HepG2 (cell line): ENCODE results near the gene ADIPOR1. TPM values are rescaled to one million over a fixed set of nuclear protein-coding genes. Genes with fewer than 3 reads are reported as not detected.

ENCODE experiments used
- ATAC-seq: fragments of 200-7000 bp; cut with Tn5 transposase; 3 replicates; pipeline ENCODE4 v1.9.1; 2020; ENCODE audit warnings: mild to moderate bottlenecking, moderate library complexity
- BruUV-seq: library from RNA; stranded (reverse); fragments of 400-500 nt; replicated peaks from 2 replicates; lab custom pipeline; 2021; lab: Mats Ljungman, UMichigan
- CTCF ChIA-PET: fragments of 300-600 bp; formaldehyde crosslinking; extraction: SDS; loops from one replicate; lab custom pipeline; 2021; ENCODE audit warnings: low total read pairs, inconsistent platforms, low intra/inter-chr PET ratio; lab: Yijun Ruan, JAX
- POLR2A ChIA-PET: fragments of 350-600 bp; sonication (Branson Sonifier 250); formaldehyde crosslinking; loops from one replicate; lab custom pipeline; 2020; ENCODE audit warnings: antibody characterized with exemption, inconsistent platforms; lab: Yijun Ruan, JAX
- DNase-seq: peaks from one replicate; pipeline ENCODE4 v3.0.0-alpha.2; 2015; ENCODE audit warnings: low spot score
- FAIRE-seq: peaks from 3 replicates; lab custom pipeline; 2011; peaks lifted over from hg19 to GRCh38; lab: Jason Lieb, UNC
- H2AFZ ChIP-seq: one replicate; pipeline ENCODE4 v1.6.1; 2011; ENCODE audit warnings: low read length, inconsistent platforms
- H3K27ac ChIP-seq: fragments of 300-600 bp; 3 replicates; pipeline ENCODE4 v1.8.0; 2011; ENCODE audit warnings: mixed run types, mild to moderate bottlenecking, mixed read lengths, low read length, inconsistent platforms; ENCODE audit not compliant: insufficient read depth; ENCODE audit errors: extremely low read length
- H3K27me3 ChIP-seq, 2 experiments: fragments of 200-600 bp in 1 of 2; 2 replicates in 1 of 2; 3 replicates in 1 of 2; pipeline versions ENCODE4 v1.6.0 to v1.8.0; 2011; ENCODE audit warnings: low read length in 2 of 2, mild to moderate bottlenecking in 2 of 2, moderate library complexity in 2 of 2, inconsistent platforms in 1 of 2; ENCODE audit not compliant: insufficient read depth in 2 of 2, control insufficient read depth in 1 of 2
- H3K36me3 ChIP-seq, 2 experiments: fragments of 200-600 bp in 1 of 2; replicated peaks in 1 of 2; 2 replicates in 1 of 2; 3 replicates in 1 of 2; pipeline versions ENCODE4 v1.5.1 to v1.8.0; 2011; ENCODE audit warnings: low read length in 2 of 2, inconsistent platforms in 1 of 2; ENCODE audit not compliant: insufficient read depth in 2 of 2, control insufficient read depth in 1 of 2
- H3K4me1 ChIP-seq: 2 replicates; pipeline ENCODE4 v1.5.1; 2012; ENCODE audit warnings: low read length, inconsistent platforms; ENCODE audit not compliant: insufficient read depth
- H3K4me2 ChIP-seq: 2 replicates; pipeline ENCODE4 v1.6.0; 2011; ENCODE audit warnings: low read depth, low read length, inconsistent platforms
- H3K4me3 ChIP-seq, 3 experiments: fragments of 200-600 bp in 1 of 3; sonication (generic), shearing (Covaris generic) in 1 of 3; replicated peaks in 1 of 3; 2 replicates each; pipeline ENCODE4 v1.5.1; 2011 to 2016; ENCODE audit warnings: low read length in 3 of 3, inconsistent platforms in 2 of 3, low read depth in 2 of 3, mild to moderate bottlenecking in 2 of 3, control low read depth in 1 of 3, mixed read lengths in 1 of 3; ENCODE audit not compliant: insufficient read depth in 1 of 3
- H3K79me2 ChIP-seq: one replicate; pipeline ENCODE4 v1.6.1; 2011; ENCODE audit warnings: low read length, inconsistent platforms; ENCODE audit not compliant: insufficient read depth
- H3K9ac ChIP-seq: 2 replicates; pipeline ENCODE4 v1.6.0; 2011; ENCODE audit warnings: mild to moderate bottlenecking, low read depth, low read length, inconsistent platforms; ENCODE audit not compliant: insufficient read depth
- H3K9me3 ChIP-seq: 2 replicates; pipeline ENCODE4 v1.5.1; 2012; ENCODE audit warnings: mild to moderate bottlenecking, low read length
- H4K20me1 ChIP-seq: 2 replicates; pipeline ENCODE4 v1.6.0; 2011; ENCODE audit warnings: inconsistent platforms, mild to moderate bottlenecking, low read length, moderate library complexity; ENCODE audit not compliant: insufficient read depth
- CBX2 ChIP-seq, 2 experiments: fragments of 200-600 bp in 1 of 2; sonication (generic); formaldehyde crosslinking in 1 of 2; IDR thresholded peaks; 2 replicates each; pipeline versions ENCODE4 v1.7.0 to v1.8.1; 2018 to 2022; ENCODE audit warnings: low read depth in 2 of 2, low read length in 1 of 2, mild to moderate bottlenecking in 1 of 2, missing genetic modification reagents in 1 of 2
- CCDC6 ChIP-seq: sonication (generic); formaldehyde crosslinking; IDR thresholded peaks from 2 replicates; pipeline ENCODE4 v1.8.1; 2022; ENCODE audit warnings: mild to moderate bottlenecking, missing genetic modification reagents, moderate library complexity
- GPN1 ChIP-seq: sonication (generic); formaldehyde crosslinking; IDR thresholded peaks from 2 replicates; pipeline ENCODE4 v1.5.1; 2020; ENCODE audit warnings: missing genetic modification reagents, borderline replicate concordance
- HNRNPH1 ChIP-seq: fragments of 200-400 bp; formaldehyde crosslinking; optimal IDR thresholded peaks from 2 replicates; pipeline ENCODE3; 2017; ENCODE audit warnings: mild to moderate bottlenecking, low read depth, low read length
- KLF6 ChIP-seq: IDR thresholded peaks from 2 replicates; pipeline ENCODE4 v1.8.0; 2016; ENCODE audit warnings: missing biosample characterization, missing genetic modification reagents
- PRDM4 ChIP-seq: sonication (generic); formaldehyde crosslinking; IDR thresholded peaks from 2 replicates; pipeline ENCODE4 v1.9.0; 2021; ENCODE audit warnings: missing genetic modification reagents, borderline replicate concordance
- SMAD1 ChIP-seq: sonication (generic); formaldehyde crosslinking; IDR thresholded peaks from 2 replicates; pipeline ENCODE4 v1.4.0; 2020; ENCODE audit warnings: missing genetic modification reagents, low read depth, mild to moderate bottlenecking, borderline replicate concordance
- XBP1 ChIP-seq: sonication (generic); formaldehyde crosslinking; IDR thresholded peaks from 2 replicates; pipeline ENCODE4 v1.5.0; 2020; ENCODE audit warnings: missing genetic modification reagents
- ZEB1 ChIP-seq: IDR thresholded peaks from 2 replicates; pipeline ENCODE4 v1.6.1; 2012; ENCODE audit warnings: mild to moderate bottlenecking, low read depth, inconsistent platforms; ENCODE audit not compliant: insufficient replicate concordance
- ZNF205 ChIP-seq: IDR thresholded peaks from 2 replicates; pipeline ENCODE4 v1.6.1; 2018; ENCODE audit warnings: missing biosample characterization, missing genetic modification reagents
- ZNF552 ChIP-seq: sonication (generic); formaldehyde crosslinking; IDR thresholded peaks from 2 replicates; pipeline ENCODE4 v1.9.0; 2022; ENCODE audit warnings: missing genetic modification reagents, mild to moderate bottlenecking, borderline replicate concordance
- ZNF713 ChIP-seq: sonication (generic); formaldehyde crosslinking; IDR thresholded peaks from 2 replicates; pipeline ENCODE4 v1.4.0; 2020; ENCODE audit warnings: mild to moderate bottlenecking, missing genetic modification reagents
- WGBS: methylation state at CpG from one replicate; pipeline ENCODE4 v1.1.6; 2017; ENCODE audit warnings: low lambda C conversion rate; 5-methylcytosine and 5-hydroxymethylcytosine counted together
- in situ Hi-C: cut with HindIII; loops from 2 replicates; pipeline ENCODE4 v1.10.0; 2017; ENCODE audit warnings: low pct_unique_long_range_greater_than_20kb; ENCODE audit not compliant: extremely low pct_ligation_motif_present
- intact Hi-C: fragments of 100-400 bp; cut with micrococcal nuclease; formaldehyde crosslinking; loops from one replicate; pipeline ENCODE4 v1.10.0; 2022; ENCODE audit not compliant: unreplicated experiment
- polyA plus RNA-seq, 8 experiments: library from polyadenylated mRNA; depleted of rRNA in 3 of 8; stranded (reverse) in 7 of 8; unstranded in 1 of 8; fragments of >200 nt; fragmentation: Illumina TruSeq in 4 of 8; extraction: Trizol in 4 of 8; gene quantifications; 2 replicates each; pipeline versions ENCODE4 v1.2.1 to v1.2.3, GENCODE V29; 2011 to 2016; ENCODE audit warnings: low read depth in 4 of 8, missing spikeins in 1 of 8, mixed read lengths in 1 of 8; ENCODE audit not compliant: insufficient read depth in 1 of 8
- total RNA-seq, 5 experiments: library from RNA; depleted of rRNA; stranded (reverse); fragments of >200 nt; fragmentation: Illumina TruSeq; extraction: Trizol; gene quantifications; 2 replicates each; pipeline ENCODE4 v1.2.3, GENCODE V29; 2016; ENCODE audit warnings: low read depth in 1 of 5
- TF ChIP-seq, protein P1 (sequence below): sonication (generic); formaldehyde crosslinking; IDR thresholded peaks from 2 replicates; pipeline ENCODE4 v1.4.0; 2020; ENCODE audit warnings: mild to moderate bottlenecking, missing genetic modification reagents

The ADIPOR1 gene
- total and polyA plus RNA-seq, 2 of the 13 experiments (the other 11 are each of a cell fraction or from before 2014, with no cell fraction given): 60.0 to 141 TPM

GRCh38 chr1:202951437-202951836 lies 6.7 kb downstream of the ADIPOR1 start:
- Histone ChIP-seq H4K20me1 (no peaks in the 10 kb centered on the region; the same call in 1 of the 2 replicates), H3K4me2 (no peak overlapping the region), H3K27ac (no peak overlapping the region), H3K27me3 (no peaks in the 10 kb centered on the region), H3K9ac (no peak overlapping the region), H3K4me3 (no peak overlapping the region), H3K4me1 (peaks cover 32% of the 10 kb centered on the region), H2AFZ (no peak overlapping the region), H3K9me3 (no peaks in the 10 kb centered on the region), H3K79me2 (peaks cover 47% of the 10 kb centered on the region), H3K36me3 (peaks cover 10 to 36% of the 10 kb centered on the region in 2 experiments)
- DNase-seq: no peak
- CTCF ChIA-PET: no interaction called here
- ATAC-seq: no peak
- intact Hi-C loops (loop anchor here (10.0 kb wide), 1 partner anchor 67 kb away; the partner anchor contains the start of gene RABIF), in situ Hi-C loops (no loop called here)
- WGBS: 93% methylated on average over 2 of the region's 2 CpGs
- BruUV-seq: no TSS peak
- POLR2A ChIA-PET: no interaction called here
- TF ChIP-seq HNRNPH1 (no peak), KLF6 (CRISPR knock-in tag) (no peak), CBX2 (IDR thresholded peaks at IDR 0.05; ENCODE audit: low read depth, low read length) (no peak), CBX2 (CRISPR knock-in tag; IDR thresholded peaks at IDR 0.05; ENCODE audit: low read depth) (no peak), ZNF205 (CRISPR knock-in tag) (no peak)
- FAIRE-seq: no peak

DNA sequence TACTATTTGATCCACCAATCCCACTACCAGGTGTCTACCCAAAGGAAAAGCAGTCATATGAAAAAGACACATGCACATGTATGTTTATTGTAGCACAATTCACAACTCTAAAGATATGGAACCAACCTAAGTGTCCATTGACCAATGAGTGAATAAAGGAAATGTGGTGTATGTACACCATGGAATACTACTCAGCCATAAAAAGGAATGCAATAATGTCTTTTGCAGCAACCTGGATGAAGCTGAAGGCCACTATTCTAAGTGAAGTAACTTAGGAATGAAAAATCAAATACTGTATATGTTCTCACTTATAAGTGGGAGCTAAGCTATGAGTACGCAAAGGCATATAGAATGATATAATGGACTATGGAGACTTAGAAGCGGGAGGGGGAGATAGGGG lies 12.6 kb downstream of the ADIPOR1 start:
- peaks cover 28 to 78% of the 10 kb centered on the region in 2 experiments for H3K36me3 ChIP-seq
- TF ChIP-seq CCDC6 (CRISPR knock-in tag) (no peak), SMAD1 (CRISPR knock-in tag) (no peak), ZNF713 (CRISPR knock-in tag) (no peak), XBP1 (no peak), PRDM4 (CRISPR knock-in tag) (no peak), ZNF552 (CRISPR knock-in tag) (no peak), ZEB1 (no peak), GPN1 (no peak)
- TF ChIP-seq, protein P1, sequence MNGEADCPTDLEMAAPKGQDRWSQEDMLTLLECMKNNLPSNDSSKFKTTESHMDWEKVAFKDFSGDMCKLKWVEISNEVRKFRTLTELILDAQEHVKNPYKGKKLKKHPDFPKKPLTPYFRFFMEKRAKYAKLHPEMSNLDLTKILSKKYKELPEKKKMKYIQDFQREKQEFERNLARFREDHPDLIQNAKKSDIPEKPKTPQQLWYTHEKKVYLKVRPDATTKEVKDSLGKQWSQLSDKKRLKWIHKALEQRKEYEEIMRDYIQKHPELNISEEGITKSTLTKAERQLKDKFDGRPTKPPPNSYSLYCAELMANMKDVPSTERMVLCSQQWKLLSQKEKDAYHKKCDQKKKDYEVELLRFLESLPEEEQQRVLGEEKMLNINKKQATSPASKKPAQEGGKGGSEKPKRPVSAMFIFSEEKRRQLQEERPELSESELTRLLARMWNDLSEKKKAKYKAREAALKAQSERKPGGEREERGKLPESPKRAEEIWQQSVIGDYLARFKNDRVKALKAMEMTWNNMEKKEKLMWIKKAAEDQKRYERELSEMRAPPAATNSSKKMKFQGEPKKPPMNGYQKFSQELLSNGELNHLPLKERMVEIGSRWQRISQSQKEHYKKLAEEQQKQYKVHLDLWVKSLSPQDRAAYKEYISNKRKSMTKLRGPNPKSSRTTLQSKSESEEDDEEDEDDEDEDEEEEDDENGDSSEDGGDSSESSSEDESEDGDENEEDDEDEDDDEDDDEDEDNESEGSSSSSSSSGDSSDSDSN (CRISPR knock-in tag): no peak

More for the DNA sequence above, 12.6 kb downstream of the ADIPOR1 start:
- ATAC-seq: no peak
- H3K4me2 ChIP-seq: no peak overlapping the region
- H2AFZ ChIP-seq: no peak overlapping the region
- no peaks in the 10 kb centered on the region for H3K4me1 ChIP-seq
- H3K79me2 ChIP-seq: no peaks in the 10 kb centered on the region
- no peak overlapping the region for H3K27ac ChIP-seq
- WGBS: 96% methylated on average over 2 of the region's 2 CpGs
- no peaks in the 10 kb centered on the region for H3K9me3 ChIP-seq
- no peak for DNase-seq
- in situ Hi-C loops: no loop called here
- intact Hi-C loops: no loop called here
- no peak overlapping the region for H3K4me3 ChIP-seq
- no TSS peak for BruUV-seq
- no peaks in the 10 kb centered on the region for H3K27me3 ChIP-seq
- H4K20me1 ChIP-seq: no peaks in the 10 kb centered on the region
- CTCF ChIA-PET: no interaction called here
- H3K9ac ChIP-seq: no peak overlapping the region
- POLR2A ChIA-PET: no interaction called here
- no peak for FAIRE-seq
